C4-2B (cell line): ENCODE results near the gene TRPC4.

Source experiments
- CTCF ChIP-seq: fragments of 450-650 bp; conservative IDR thresholded peaks from 2 replicates; pipeline ENCODE4 v1.5.1; 2017; ENCODE audit warnings: mild to moderate bottlenecking
- ZFX ChIP-seq: fragments of 450-650 bp; IDR thresholded peaks from 2 replicates; pipeline ENCODE4 v1.6.1; 2017

DNA sequence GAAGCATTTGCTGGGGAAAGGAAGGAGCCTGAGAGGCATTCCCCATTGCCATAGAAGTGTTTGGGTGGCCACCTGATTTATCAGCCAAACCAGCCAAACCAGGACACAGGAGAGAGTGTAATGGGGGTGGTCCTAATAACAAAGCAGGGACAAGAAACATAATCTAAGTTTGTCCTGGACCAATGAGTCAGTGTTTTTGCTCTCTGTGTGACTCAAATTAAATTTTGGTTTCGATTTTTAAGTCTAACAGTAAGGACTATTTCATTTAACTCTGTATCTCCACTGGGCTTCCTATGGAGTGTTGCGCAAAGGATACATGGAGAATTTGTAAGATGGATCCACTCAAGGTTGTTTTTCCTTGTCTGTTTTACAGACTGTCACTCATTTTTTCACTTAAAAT, 19.5 kb upstream of the TRPC4 start:
- no peak for TF ChIP-seq CTCF
- no peak for TF ChIP-seq ZFX
